MM.1S (cell line): ENCODE measurements around the gene HMCES.

Source experiments
- EZH2 ChIP-seq: fragments of 300-600 bp; sonication (generic); optimal IDR thresholded peaks from 2 replicates; pipeline ENCODE3; 2017; ENCODE audit warnings: low read depth, mild to moderate bottlenecking, antibody characterized with exemption, low read length, mixed read lengths
- EZH2phosphoT487 ChIP-seq: fragments of 300-600 bp; sonication (generic); IDR thresholded peaks from 2 replicates; pipeline ENCODE4 v1.6.1; 2018; ENCODE audit warnings: antibody characterized with exemption, low read length
- TF ChIP-seq, protein P1 (sequence below): fragments of 300-600 bp; sonication (generic); IDR thresholded peaks from 2 replicates; pipeline ENCODE4 v1.5.1; 2016; ENCODE audit warnings: antibody characterized with exemption, low read length, mixed read lengths

DNA sequence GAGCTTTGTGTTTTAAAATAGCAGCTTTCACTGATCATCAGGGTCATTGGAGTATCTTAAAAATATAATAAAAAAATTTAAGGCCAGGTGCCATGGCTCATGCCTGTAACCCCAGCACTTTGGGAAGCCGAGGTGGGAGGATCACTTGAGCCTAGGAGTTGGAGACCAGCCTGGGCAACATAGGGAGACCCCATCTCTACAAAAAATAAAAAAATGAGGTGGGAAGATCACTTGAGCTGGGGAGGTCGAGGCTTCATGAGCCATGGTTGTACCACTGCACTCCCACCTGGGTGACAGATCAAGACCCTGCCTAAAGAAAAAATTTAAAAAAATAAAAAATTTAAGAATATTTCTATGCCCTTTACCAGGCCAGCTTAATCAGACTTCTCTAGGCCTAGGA, 1.5 kb downstream of the HMCES start:
- TF ChIP-seq, protein P1, sequence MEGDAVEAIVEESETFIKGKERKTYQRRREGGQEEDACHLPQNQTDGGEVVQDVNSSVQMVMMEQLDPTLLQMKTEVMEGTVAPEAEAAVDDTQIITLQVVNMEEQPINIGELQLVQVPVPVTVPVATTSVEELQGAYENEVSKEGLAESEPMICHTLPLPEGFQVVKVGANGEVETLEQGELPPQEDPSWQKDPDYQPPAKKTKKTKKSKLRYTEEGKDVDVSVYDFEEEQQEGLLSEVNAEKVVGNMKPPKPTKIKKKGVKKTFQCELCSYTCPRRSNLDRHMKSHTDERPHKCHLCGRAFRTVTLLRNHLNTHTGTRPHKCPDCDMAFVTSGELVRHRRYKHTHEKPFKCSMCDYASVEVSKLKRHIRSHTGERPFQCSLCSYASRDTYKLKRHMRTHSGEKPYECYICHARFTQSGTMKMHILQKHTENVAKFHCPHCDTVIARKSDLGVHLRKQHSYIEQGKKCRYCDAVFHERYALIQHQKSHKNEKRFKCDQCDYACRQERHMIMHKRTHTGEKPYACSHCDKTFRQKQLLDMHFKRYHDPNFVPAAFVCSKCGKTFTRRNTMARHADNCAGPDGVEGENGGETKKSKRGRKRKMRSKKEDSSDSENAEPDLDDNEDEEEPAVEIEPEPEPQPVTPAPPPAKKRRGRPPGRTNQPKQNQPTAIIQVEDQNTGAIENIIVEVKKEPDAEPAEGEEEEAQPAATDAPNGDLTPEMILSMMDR, result no peak
- TF ChIP-seq EZH2 (no peak), EZH2phosphoT487 (no peak)
